ENCODE results near the gene RYR3. TPM values are rescaled to one million over a fixed set of nuclear protein-coding genes. Genes with fewer than 3 reads are reported as not detected.

Gene RYR3
- total and polyA plus RNA-seq, 10 of the 15 experiments (the other 5 are each of a cell fraction or from before 2014, with no cell fraction given) = under 0.01 to 0.44 (median 0.16) TPM; not detected in 5

DNA sequence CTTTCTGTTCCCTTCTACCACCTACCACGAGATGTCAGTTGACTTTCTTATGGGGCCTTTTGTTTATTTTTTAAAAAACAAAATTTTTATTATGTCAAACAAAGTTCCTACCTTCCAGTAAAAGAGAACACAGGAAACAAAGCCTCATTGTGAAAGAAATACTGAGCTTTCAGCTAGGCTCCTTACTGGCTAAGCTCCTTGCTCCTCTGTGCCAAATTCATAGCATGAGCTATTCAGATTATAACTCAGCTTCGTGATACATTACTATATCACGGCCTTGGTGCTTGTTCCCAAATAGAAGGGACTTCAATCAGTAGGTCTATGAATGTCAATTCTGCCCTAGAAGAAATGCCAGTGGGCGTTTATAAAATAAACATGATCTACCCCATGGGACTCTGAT is 511.7 kb downstream of the RYR3 start:
- H3K27ac ChIP-seq (ENCODE audit: control insufficient read depth, insufficient read depth) = no peak overlapping the region
- no peaks in the 10 kb centered on the region for H4K20me1 ChIP-seq (ENCODE audit: control insufficient read depth, insufficient read depth)
- ChIA-PET SMC1A (ENCODE audit: uncharacterized antibody, unreplicated experiment) (interaction anchor here (0.6 kb wide), 1 partner anchor 623 kb away, joined by 3 read pairs; no protein-coding TSS in a partner anchor), CTCF (interaction anchor here (0.9 kb wide), 1 partner anchor 83 kb away, joined by 3 read pairs; no protein-coding TSS in a partner anchor), POLR2A (no interaction called here), RAD21 (ENCODE audit: unreplicated experiment) (no interaction called here)
- DNase-seq (ENCODE audit: low read depth, low spot score) (no peak), FAIRE-seq (no peak), ATAC-seq (no peak)
- 35% methylated on average over 4 of the region's 4 CpGs for WGBS (ENCODE audit: insufficient coverage, insufficient replicate concordance, low lambda C conversion rate, missing lambda C conversion rate)
- no peaks in the 10 kb centered on the region for H3K4me1 ChIP-seq (ENCODE audit: control insufficient read depth, insufficient read depth, low read length)
- H3K9ac ChIP-seq (ENCODE audit: control insufficient read depth, insufficient read depth, low read length) = no peak overlapping the region
- no peaks in the 10 kb centered on the region for H3K79me2 ChIP-seq (ENCODE audit: control insufficient read depth, insufficient read depth, low read length)
- H3K4me2 ChIP-seq (ENCODE audit: control insufficient read depth, insufficient read depth) = no peak overlapping the region
- H3K36me3 ChIP-seq (ENCODE audit: control insufficient read depth in 2 of 2, insufficient read depth in 2 of 2, low read length in 1 of 2) = no peaks in the 10 kb centered on the region
- no TSS peak for BruUV-seq (replicated peaks)
- in situ Hi-C loops (cut with MboI) (no loop called here), intact Hi-C loops (cut with micrococcal nuclease; ENCODE audit: unreplicated experiment) (no loop called here)
- no peaks in the 10 kb centered on the region; a peak in 2 of 4 replicates for H3K27me3 ChIP-seq (replicated peaks in 1 of 2; ENCODE audit: control insufficient read depth in 2 of 2, insufficient read depth in 2 of 2, low read length in 1 of 2)
- no peak overlapping the region for H3K4me3 ChIP-seq
- TF ChIP-seq CBFB (IDR thresholded peaks at IDR 0.05; ENCODE audit: low read depth) = no peak
- no peak for TF ChIP-seq MTA3 (IDR thresholded peaks at IDR 0.05; ENCODE audit: borderline replicate concordance, low read length)
- TF ChIP-seq CHD2 (IDR thresholded peaks at IDR 0.05; ENCODE audit: borderline replicate concordance, low read depth, low read length) = no peak
- TF ChIP-seq RB1 (IDR thresholded peaks at IDR 0.05; ENCODE audit: borderline replicate concordance) = no peak
- TF ChIP-seq IRF4 (IDR thresholded peaks at IDR 0.05; ENCODE audit: low read depth, low read length) = no peak
- TF ChIP-seq HCFC1 (IDR thresholded peaks at IDR 0.05; ENCODE audit: low read length) = no peak
- no peak for TF ChIP-seq LARP7 (IDR thresholded peaks at IDR 0.05)
- no peak for TF ChIP-seq POLR2AphosphoS5 (IDR thresholded peaks at IDR 0.05; ENCODE audit: low read length)
- no peak for TF ChIP-seq RFX5 (IDR thresholded peaks at IDR 0.05; ENCODE audit: low read depth, low read length)
- no peak for TF ChIP-seq GABPA (IDR thresholded peaks at IDR 0.05; ENCODE audit: low read depth)
- TF ChIP-seq CHD1 (IDR thresholded peaks at IDR 0.05; ENCODE audit: low read depth, low read length) = no peak
- no peak for TF ChIP-seq CBX3 (IDR thresholded peaks at IDR 0.05; ENCODE audit: borderline replicate concordance, low read depth)
- no peak for TF ChIP-seq MEF2A (IDR thresholded peaks at IDR 0.05; ENCODE audit: insufficient read depth, low read depth, low read length)
- TF ChIP-seq ZNF24 (IDR thresholded peaks at IDR 0.05) = no peak
- no peak for TF ChIP-seq BCLAF1 (IDR thresholded peaks at IDR 0.05)
- no peak for TF ChIP-seq SREBF1 (IDR thresholded peaks at IDR 0.05; ENCODE audit: low read length)
- TF ChIP-seq PKNOX1 (IDR thresholded peaks at IDR 0.05) = no peak
- H3K9me3 ChIP-seq (replicated peaks; ENCODE audit: control insufficient read depth, insufficient read depth, low read length) = no peaks in the 10 kb centered on the region
- H2AFZ ChIP-seq (ENCODE audit: control insufficient read depth, low read depth, low read length) = no peak overlapping the region
